GM19397 (cell line): ENCODE results near the gene ZNF432.
"Not testable (repeated sequence)": the region's sequence is repeated elsewhere in the genome, so short reads cannot be mapped to it uniquely, and the experiment has no call there.

Source experiments
- ATAC-seq: cut with Tn5 transposase; IDR thresholded peaks from one replicate; pipeline ENCODE4 v1.9.1; 2021; ENCODE audit warnings: mild to moderate bottlenecking, moderate library complexity; ENCODE audit not compliant: unreplicated experiment

ZNF432 gene

DNA sequence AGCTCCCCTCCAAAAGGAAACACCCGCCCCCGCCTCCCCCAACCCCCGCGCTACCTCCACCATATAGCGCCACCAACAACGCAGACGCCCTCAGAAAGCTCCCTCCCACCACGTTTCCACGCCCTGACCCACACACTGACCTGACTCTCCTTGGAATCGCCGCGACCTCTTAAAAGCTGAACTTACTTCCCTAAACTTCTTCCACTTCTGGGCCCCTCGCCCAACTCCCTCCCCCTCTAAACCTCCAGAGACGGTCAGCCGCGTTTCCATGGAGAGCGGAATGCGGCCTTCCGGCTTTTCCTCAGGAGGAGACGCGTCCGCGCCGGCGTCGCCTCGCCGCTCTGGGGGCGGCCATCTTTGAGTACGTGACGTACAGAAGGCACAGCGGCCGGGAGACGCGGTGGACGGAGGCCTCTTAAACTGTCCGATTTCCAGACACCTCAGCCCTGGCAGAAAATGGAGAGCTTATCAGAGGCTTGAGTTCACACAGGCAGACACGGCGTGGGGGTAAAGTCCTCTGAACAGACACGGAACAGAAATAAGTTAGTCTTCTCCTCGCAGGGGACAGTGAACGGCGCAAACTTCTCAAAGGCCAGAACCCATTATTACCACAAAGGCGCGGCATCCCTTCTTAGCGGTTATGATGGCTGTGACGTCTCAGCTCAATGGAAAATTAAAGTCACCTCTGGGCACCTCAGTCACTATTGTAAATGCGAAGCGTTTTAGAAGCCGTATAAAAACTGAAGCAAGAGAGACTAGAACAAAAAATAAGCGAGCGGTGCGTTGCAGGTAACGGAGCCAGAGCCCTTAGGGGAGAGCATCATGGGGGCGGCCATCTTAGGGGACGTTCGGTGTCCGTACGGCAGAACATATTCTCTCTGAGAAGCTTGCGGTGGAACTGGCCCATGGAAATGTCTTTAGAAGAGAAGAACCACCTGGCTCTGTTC lies at the start of gene ZNF432:
Gene ZNF432 (minus strand): TSS at position 284 of the 947 bp plus-strand sequence. CDS start 1,970 bp downstream, outside the sequence.
- ATAC-seq = peak; percentile 92

DNA sequence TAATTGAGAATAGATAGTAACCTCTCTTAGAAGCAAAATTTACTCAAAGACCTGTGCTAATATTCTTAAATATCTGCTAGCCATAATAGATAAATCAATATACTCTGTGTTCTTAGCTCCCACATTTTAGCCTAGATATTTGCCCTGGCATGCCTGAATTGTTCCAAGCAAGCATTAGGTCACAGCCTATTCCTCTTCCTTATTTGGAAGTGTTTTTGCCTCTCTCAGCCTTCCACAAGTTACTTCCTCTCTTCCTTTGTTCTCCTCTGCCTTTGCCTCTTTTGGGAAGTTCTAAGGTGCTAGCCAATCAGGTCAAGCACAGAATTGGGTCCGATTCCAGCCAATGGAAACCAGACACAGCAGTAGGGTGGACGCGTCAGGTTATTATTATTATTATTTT lies 47.8 kb upstream of the ZNF432 start:
- not testable (repeated sequence) for ATAC-seq

DNA sequence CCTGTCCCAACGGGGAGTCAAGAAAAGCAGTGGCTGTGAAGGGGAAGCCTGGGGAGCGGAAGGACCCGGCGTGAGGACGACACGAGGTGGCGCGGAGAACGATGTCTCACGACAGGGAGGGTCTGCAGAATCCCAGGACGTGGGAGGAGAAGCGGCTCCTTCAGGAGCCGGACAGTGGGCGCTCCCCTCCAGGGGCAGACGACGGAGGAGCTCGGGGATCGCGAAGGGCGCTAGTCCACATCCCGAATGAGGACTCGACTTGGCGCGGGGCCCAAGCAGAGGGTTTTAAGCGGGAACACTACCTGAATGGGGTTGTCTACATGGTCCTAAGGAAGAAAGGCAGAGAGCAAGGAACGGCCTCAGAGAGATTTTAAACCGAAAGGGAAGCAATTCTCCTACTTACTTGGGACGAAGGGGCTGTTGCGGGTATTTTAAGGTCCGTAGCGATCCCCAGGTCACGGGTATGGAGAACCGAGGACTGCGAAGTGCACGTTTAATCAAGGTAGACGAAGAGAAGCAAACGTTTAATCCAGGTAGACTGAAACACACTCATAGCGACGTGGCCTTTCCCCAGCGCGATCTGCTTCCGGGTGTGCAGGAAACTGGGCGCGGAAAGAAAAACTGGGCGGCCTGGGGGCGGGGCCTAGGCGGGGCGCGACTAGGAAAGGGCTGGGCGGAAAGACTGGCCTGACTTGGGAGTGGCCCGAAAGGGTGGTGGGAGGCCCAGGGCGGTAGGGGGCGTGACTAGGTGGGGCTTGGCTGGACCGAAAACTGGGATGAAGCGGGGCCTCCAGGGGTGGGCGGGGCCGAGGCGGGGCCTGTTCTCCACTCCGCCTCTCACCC lies 46.8 kb upstream of the ZNF432 start, which contains the start of gene ZNF841:
Gene ZNF841 (minus strand): TSS at position 594 of the 843 bp plus-strand sequence. CDS start 10,964 bp downstream, outside the sequence.
- peak; percentile 98 for ATAC-seq

DNA sequence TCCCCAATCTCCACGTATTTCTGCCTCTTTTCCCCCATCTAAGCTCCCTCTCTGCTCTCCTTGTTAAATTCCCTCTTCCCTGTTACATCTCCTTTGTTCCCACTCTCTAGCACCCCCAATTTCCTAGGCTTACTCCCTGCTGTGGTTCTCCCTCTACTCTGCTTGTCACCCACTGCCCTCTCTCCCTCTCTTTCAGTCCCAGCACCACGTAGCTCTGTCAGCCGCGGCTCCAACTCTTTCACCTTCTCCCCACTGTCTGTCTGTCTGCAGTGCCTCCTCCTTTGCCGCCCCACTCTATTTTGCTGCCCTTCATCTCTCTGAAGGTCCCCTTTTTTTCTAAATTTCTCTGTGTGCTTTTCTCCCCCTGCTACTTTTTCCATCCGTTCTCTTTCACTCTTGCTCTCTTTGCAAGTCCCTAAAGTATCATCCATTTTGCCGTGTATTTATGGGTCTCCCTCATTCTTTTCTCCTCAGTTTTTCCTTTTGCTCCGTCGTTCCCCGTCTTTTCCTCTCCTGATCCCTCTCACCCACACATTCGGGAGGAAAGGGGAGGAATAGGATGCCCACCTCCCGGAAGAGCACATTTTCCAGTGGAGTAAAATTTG lies 46.0 kb upstream of the ZNF432 start:
- no peak for ATAC-seq

DNA sequence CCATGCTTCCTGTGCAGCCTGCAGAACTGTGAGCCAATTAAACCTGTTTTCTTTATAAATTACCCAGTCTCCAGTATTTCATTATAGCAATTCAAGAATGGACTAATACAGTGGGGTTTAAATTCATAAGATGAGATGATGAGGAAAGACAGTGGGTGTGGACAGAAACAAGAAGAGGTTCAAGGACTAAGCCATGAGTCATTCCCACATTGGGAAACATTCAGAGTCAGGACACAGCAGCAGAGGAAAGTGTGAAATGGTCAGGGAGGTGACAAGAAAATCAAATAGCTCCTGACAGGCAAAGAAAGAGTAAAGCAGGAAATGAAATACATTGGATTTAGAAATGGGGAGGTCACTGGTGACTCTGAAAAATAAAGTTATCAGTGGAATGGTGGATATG lies 37.8 kb upstream of the ZNF432 start:
- ATAC-seq = no peak

DNA sequence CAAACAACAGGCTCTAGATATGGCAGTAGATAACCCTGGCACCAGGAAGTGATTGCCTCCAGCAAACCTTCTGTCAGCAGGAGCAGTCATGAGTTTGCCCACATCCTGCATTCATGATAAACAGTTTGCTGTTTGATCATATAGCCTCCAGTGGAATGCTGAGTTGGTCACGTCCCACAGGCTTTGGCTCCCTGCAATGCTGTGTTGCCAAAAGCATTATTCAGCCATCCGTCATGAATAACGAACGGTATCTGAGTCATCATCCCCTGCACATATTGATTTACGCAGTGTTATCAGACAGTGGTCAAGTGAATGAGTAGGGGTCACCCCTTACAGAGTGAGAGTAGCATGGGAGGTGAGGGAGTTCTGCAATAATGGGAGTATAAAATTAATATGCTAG lies 21.9 kb upstream of the ZNF432 start:
- no peak for ATAC-seq

DNA sequence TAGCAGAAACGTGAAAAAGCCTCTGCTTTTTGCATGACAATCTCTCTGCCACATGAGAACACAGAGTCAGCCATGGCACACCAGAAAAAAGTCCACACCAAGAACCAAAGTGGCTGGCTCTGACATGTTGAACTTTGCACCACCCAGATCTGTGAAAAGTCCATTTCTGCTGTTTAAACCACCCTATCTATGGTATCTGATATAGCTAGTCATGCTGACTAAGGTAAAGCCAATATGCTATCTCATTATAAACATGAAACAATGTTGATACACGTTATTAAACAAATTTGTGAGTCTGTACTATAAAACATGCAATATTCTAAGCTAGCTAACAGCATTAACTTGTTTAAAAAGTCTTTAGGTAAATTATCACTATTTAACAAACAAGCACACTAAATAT lies 21.0 kb upstream of the ZNF432 start:
- ATAC-seq = no peak

DNA sequence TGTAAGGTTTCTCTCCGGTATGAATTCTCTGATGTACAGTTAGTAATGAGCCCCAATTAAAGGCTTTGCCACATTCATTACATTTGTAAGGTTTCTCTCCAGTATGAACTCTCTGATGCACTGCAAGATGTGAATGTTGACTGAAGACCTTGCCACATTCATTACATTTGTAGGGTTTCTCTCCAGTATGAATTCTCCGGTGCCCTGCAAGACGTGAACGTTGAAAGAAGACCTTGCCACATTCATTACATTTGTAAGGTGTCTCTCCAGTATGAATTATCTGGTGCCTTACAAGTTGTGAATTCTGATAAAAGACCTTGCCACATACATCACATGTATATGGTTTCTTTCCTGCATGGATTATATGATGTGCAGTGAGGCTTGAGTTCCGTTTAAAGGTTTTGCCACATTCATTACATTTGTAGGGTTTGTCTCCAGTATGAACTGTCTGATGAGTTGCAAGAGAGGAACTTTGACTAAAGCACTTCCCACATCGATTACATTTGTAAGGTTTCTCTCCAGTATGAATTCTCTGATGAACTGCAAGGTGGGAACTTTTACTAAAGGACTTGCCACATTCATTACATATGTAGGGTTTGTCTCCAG lies 17.7 kb upstream of the ZNF432 start:
- ATAC-seq = no peak

DNA sequence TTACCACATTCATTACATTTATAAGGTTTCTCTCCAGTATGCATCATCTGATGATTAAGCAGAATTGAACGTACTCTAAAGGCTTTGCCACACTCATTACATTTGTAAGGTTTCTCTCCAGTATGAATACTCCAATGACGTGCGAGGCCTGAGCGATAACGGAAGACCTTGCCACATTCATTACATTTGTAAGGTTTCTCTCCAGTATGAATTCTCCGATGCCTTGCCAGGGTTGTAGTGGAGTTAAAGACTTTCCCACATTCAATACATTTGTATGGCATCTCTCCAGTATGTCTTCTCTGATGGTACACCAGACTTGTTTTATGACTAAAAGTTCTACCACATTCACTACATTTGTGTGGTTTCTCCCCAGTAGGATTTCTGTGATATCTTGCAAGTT lies 16.8 kb upstream of the ZNF432 start:
- ATAC-seq = no peak

DNA sequence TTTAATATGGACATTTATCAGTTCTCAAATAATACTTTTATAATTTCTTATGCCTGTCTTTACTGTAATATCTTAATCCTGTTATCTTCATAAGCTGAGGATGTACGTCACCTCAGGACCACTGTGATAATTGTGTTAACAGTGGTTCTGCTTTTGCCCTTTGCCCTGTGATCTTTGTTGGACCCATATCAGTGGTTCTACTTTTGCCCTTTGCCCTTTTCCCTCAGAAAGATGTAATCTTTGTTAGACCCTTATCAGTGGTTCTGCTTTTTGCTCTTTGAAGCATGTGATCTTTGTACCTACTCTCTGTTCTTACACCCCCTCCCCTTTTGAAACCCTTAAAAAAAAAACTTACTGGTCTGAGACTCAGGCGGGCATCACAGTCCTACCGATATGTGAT lies 7.8 kb upstream of the ZNF432 start:
- not testable (repeated sequence) for ATAC-seq

DNA sequence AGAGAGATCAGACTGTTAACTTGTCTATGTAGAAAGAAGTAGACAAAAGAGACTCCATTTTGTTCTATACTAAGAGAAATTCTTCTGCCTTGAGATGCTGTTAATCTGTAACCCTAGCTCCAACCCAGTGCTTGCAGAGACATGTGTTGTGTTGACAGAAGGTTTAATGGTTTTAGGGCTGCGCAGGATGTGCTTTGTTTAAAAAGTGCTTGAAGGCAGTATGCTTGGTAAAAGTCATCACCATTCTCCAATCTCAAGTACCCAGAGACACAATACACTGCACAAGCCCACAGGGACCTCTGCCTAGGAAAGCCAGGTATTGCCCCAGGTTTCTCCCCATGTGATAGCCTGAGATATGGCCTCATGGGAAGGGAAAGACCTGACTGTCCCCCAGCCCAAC lies 3.1 kb upstream of the ZNF432 start:
- not testable (repeated sequence) for ATAC-seq

DNA sequence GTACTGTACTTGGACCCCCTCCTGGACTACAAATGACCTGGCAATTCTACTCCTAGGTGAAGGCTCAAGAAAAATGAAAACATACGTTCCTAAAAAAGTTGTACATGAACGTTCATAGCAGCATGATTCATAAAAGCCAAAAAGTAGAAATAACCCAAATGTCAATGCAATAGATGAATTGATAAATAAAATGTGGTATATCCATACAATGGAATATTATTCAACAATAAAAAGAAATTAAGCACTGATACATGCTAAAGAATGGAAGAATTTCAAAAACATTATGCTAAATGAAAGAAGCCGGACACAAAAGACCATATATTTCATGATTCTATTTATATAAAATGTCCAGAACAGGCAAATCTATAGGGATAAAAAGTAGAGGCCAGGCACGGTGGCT lies 9.5 kb downstream of the ZNF432 start:
- no peak for ATAC-seq

DNA sequence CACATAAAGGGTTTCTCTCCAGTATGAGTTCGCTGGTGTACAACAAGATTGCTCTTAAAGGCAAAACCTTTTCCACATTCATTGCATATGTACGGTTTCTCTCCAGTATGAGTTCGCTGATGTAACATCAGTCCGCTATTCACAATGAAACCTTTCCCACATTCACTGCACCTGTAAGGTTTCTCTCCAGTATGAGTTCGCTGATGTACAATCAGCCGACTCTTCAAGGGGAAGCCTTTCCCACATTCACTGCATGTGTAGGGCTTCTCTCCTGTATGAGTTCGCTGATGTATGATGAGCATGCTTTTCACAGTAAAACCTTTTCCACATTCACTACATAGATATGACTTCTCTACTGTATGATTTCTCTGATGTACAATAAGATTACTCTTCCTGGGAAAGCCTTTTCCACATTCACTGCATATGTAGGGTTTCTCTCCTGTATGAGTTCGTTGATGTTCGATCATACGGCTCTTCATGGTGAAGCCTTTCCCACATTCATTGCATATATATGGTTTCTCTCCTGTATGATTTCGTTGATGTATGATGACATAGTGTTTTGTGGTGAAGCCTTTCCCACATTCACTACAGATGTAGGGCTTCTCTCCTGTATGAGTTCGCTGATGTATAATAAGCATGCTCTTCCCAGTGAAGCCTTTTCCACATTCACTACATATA lies 14.4 kb downstream of the ZNF432 start:
- ATAC-seq = no peak

DNA sequence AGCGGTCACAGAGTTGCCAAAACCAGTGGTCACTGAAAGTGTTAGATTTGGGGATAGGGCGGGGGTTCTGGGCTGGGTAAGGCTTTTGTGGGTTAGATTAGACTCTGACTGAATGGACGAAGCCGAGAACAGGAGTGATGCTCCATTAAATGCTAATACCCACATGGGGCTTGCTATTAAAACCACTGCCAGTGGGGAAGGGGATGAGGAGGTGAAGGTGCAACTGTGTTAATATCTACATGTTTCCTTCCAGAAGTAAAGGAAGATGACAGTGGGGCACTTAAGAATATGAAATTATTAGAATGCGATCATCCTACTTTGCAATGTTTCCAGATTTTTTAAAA lies 19.9 kb downstream of the ZNF432 start:
- ATAC-seq = no peak

DNA sequence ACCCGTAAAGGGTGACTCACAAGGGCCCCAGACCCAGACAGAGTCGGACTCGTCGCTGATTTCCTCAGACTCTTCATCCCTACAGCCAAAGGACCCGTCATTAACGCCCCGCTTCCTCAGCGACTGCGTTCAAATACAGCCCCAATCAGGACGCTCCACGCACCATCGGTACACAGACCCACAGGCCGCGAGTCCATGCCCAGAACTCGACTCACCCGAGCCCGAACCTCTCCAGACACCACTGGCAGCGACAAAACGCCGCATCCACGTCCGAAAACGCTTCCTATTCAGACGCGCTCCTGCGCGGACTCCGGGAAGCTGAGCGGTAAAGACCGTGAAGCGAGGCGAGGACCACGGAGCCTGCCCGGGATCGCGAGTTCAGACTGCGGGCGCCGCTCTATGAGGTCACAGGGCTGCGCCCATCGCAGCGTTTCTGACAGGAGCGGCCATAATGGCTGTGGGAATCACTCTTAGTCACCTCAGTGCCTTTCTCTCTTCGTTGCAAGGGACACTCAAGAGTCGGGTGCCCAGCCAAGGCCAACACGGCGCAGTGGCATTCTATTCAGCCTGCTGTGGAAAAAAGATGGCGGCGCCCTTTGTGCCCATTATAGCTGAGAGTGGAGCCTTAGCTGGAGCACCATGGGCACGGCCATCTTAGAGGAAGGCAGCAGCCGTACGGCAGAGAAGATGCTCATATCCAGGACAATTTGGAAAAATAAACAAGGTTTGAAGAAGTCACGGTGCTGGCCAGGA lies 20.4 kb downstream of the ZNF432 start, which contains the start of gene ZNF614:
Gene ZNF614 (minus strand): TSS at position 353 of the 753 bp plus-strand sequence. CDS start 2,634 bp downstream, outside the sequence.
- ATAC-seq = peak; percentile 90

DNA sequence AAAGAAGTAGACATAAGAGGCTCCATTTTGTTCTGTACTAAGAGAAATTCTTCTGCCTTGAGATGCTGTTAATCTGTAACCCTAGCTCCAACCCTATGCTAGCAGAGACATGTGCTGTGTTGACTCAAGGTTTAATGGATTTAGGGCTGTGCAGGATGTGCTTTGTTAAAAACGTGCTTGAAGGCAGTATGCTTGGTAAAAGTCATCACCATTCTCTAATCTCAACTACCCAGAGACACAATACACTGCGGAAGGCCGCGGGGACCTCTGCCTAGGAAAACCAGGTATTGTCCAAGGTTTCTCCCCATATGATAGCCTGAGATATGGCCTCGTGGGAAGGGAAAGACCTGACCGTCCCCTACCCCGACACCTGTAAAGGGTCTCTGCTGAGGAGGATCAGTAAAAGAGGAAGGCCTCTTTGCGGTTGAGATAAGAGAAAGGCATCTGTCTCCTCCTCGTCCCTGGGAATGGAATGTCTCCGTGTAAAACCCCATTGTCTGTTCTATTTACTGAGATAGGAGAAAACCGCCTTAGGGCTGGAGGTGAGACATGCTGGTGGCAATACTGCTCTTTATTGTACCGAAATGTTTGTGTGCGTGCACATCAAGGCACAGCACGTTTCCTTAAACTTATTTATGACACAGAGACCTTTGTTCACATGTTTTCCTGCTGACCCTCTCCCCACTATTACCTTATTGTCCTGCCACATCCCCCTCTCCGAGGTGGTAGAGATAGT lies 22.2 kb downstream of the ZNF432 start:
- not testable (repeated sequence) for ATAC-seq

DNA sequence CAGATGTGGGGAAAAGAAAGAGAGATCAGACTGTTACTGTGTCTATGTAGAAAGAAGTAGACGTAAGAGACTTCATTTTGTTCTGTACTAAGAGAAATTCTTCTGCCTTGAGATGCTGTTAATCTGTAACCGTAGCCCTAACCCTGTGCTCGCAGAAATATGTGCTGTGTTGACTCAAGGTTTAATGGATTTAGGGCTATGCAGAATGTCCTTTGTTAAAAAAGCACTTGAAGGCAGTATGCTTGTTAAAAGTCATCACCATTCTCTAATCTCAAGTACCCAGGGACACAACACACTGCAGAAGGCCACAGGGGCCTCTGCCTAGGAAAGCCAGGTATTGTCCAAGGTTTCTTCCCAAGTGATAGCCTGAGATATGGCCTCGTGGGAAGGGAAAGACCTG lies 24.2 kb downstream of the ZNF432 start:
- ATAC-seq = not testable (repeated sequence)

DNA sequence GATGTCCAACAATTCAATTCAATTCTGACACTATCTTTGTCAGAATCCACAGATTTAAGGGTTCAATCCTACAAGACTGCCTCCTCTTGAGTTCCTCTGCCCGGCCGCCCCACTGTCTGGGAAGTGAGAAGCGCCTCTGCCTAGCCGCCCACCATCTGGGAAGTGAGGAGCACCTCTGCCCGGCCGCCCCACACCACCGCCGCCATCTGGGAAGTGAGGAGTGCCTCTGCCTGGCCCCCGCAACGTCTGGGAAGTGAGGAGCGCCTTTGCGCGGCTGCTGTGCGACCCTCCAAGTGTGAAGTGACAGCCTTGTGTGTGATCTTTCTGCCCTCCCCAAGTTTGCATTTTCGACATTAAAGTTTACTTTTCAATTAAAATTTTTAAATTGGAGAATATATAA lies 26.4 kb downstream of the ZNF432 start:
- ATAC-seq = no peak

DNA sequence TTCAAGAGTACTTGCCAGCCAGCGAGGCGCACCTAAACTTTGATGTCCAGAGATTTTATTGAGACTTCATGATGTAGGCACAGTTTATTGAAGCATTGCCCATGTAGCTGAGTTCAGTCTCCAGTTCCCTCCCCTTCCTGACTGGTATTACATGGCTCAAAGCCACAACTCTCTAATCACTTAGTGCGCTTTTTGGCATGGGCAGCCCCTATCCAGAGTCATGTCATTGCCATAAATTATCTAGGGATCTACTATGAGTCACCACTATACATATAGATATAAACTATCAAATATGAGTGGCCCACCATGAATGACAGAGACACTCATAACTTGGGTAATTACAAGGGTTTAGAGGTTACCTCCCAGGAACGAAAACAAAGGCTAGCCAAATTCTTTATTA lies 28.1 kb downstream of the ZNF432 start:
- no peak for ATAC-seq
